ENCODE measurements around the gene SLC10A2. TPM values are rescaled to one million over a fixed set of nuclear protein-coding genes. Genes with fewer than 3 reads are reported as not detected.

The SLC10A2 gene
- total RNA-seq, 1 donor from 2014 or later, result not detected

GRCh38 chr13:103002279-103002678 is 63.9 kb downstream of the SLC10A2 start:
- DNase-seq (ENCODE audit: missing footprints), result no peak
- ATAC-seq, result no peak
- intact Hi-C loops (cut with DNase I), result no loop called here

- intact Hi-C loops (cut with DNase I), result no loop called here
- no peak for DNase-seq (ENCODE audit: missing footprints)
- ATAC-seq, result no peak
These were observed 66.1 kb downstream of the SLC10A2 start for GRCh38 chr13:103000157-103000556.

GRCh38 chr13:102999499-102999898 is 66.7 kb downstream of the SLC10A2 start:
- intact Hi-C loops (cut with DNase I), result no loop called here
- ATAC-seq (no peak), DNase-seq (ENCODE audit: missing footprints) (no peak)

Other genes starting within 250 kb of the SLC10A2 start
- 27.3 TPM for gene ERCC5, start 220.4 kb downstream of the SLC10A2 start, total RNA-seq